HG02763 (cell line): ENCODE measurements around the gene FAM110D.

ENCODE experiments used
- ATAC-seq: cut with Tn5 transposase; IDR thresholded peaks from one replicate; pipeline ENCODE4 v1.9.1; 2021; ENCODE audit warnings: mild to moderate bottlenecking, moderate library complexity; ENCODE audit not compliant: unreplicated experiment

Gene FAM110D

GRCh38 chr1:26127235-26128163 lies 31.4 kb upstream of the FAM110D start:
- no peak for ATAC-seq

DNA sequence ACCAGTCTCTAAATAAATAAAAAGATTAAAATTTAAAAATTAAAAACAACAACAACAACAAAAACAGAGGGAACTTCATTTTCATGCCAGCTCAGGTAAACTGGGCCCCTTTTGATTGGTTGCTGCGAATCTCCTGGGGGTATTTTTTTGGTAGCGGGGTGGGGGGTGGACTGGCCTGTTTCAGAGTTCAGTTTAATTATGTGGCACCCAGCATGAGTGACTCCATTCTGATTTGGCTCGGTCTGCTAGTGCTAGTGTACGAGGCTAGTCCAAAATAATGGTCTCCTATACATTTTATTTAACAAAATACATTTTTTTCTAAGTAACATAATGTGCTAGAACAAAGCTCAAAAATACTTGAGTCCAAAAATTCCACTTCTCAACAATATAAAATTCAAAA lies 29.1 kb upstream of the FAM110D start:
- no peak for ATAC-seq

GRCh38 chr1:26130695-26131094 lies 28.2 kb upstream of the FAM110D start:
- no peak for ATAC-seq

- ATAC-seq = no peak
Measured at GRCh38 chr1:26132128-26132833, 26.6 kb upstream of the FAM110D start.

GRCh38 chr1:26132834-26133167 lies 26.1 kb upstream of the FAM110D start:
- ATAC-seq = no peak

- no peak for ATAC-seq
Measured at GRCh38 chr1:26134466-26134865, 24.4 kb upstream of the FAM110D start.

DNA sequence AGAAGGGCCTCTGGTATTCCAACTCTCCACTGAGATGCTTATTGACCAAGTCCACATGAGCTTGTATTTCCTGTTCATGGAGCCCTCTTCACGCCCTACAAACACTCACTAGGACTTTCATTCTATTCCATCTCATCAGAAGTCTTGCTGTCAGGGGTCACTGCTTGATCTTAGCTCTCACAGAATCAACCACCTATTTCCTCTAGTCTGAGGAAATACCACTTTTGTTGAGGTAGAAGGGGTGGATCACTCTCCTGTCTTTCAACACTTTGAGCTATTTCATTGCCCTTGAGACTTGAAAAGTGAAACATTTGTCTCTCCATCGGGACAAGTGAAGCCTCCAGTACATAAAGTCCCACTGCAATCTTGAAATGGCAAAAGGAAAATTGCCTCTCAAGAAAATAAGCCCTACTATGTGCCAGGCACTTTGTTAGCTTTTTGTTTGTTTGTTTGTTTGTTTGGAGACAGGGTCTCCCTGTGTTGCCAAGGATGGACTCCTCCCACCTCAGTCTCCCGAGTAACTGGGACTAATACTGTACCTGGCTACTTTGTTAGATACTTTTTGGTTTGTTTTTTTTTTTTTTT lies 19.8 kb upstream of the FAM110D start:
- ATAC-seq = no peak

GRCh38 chr1:26142159-26142558 lies 16.7 kb upstream of the FAM110D start:
- ATAC-seq = no peak

GRCh38 chr1:26145041-26145959 lies 13.6 kb upstream of the FAM110D start:
- ATAC-seq = no peak

- no peak for ATAC-seq
Measured at GRCh38 chr1:26145960-26146294, 13.0 kb upstream of the FAM110D start.

DNA sequence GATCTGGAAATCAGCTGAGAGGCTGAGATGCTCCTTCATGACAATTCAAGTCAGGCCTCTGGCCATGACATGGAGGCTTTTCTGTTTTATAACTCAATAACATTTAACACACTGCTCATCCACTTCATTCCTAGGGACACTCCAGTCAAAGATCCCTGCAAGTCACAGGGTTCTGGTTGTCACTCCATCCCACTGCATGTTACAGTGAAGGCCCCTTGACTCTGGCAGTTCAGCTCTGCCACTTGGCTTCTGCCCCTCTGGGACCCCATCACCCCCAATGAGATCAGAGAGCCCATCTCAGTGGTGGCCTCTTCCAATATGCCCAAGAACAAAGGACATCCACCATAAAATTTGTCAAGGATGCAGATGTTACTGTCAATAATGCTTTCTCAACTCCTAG lies 10.0 kb upstream of the FAM110D start:
- no peak for ATAC-seq

- ATAC-seq = no peak
Measured at GRCh38 chr1:26153966-26154532, 4.8 kb upstream of the FAM110D start.

- ATAC-seq = no peak
Measured at GRCh38 chr1:26154750-26155149, 4.1 kb upstream of the FAM110D start.

DNA sequence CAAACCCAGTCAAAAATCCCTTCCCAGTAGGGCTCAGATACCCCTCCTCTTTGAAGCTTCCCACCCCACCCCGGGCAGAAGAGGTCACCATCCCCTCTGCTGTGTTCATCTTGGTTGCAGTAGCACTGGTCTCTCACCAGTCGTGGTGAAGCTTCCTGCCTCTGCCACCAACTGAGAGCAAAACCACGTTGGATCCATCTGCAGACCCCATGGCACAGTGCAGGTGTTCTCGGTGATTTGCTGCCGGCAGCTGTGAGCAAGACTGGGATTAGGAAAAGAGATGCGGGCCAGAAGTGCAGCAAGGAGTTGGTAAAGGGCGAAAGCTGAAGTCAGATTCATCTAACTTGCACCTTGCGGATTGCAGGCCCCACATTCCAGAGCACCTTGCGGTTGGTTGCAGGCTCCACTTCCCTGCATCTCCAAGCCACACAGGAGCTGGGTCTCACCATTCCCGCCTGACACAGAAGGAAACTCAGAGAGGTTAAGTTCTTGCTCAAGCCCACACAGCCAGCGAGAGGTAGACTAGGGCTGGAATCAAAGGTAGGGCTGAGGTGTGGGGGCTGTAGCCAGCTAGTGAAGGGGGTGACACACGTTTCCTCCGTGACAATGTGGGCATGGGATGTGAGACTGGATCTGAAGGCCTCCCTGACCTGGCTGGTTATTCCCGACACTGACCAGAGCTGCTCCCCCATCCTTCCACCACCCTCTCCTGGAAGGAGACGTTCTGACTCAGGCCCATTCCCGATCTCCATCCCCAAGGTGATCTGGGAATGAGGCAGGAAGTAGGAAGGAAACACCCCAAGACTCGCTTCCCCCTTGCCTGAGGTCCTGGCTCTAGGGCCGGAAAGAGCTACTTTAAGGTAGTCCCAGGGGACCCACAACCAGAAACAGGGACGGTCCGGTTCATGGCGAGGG lies 3.3 kb upstream of the FAM110D start:
- no peak for ATAC-seq

DNA sequence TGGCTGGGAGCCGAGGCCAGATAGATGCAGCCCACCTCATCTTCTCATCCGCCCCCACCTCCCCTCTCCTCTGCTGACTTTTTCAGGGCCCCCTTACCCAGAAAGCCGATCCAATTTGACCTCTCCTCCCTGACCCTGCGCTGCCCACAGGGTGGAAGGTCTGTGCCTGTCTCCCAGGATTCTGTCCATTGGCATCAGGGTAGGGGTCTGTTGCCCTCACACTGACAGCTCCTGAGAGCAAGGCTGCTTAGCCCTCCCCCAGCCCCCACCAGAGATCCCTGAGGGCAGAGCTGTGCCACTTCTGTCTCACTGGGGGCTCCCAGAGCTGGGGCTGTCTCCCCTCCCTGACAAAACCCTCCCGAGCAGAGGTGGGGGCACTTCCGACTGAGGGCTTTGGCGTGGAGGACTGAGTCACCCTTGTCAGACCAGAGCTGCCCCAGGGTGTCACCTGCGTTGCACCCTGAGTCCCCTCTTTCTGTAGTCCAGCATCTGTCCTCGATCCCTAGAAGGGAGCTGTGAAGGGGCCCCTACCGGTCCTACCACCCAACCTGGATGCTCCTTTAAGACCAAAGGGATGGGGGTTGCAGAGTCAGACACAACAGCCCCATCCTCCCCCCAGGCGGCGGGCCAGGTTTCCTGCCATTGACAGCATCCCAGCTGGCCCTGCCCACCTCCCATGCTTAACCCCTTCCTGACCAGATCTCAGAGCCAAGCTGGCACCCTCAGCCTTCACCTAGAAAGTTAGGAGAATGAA lies 2.4 kb upstream of the FAM110D start:
- no peak for ATAC-seq

- no peak for ATAC-seq
Measured at GRCh38 chr1:26158271-26158907, 490 bp upstream of the FAM110D start.

GRCh38 chr1:26159743-26160039 lies 812 bp downstream of the FAM110D start:
- ATAC-seq = no peak

GRCh38 chr1:26160527-26161414 lies 1.9 kb downstream of the FAM110D start:
- no peak for ATAC-seq
